Activated CD8-positive, alpha-beta T cell treated with anti-CD3 and anti-CD28 coated beads for 36 hours (primary cell): ENCODE measurements around the gene ZNF155. TPM values are rescaled to one million over a fixed set of nuclear protein-coding genes. Genes with fewer than 3 reads are reported as not detected.

Experiments
- ATAC-seq: fragments of 200-7000 bp; cut with Tn5 transposase; one replicate; pipeline ENCODE4 v1.10.0; 2021; ENCODE audit warnings: mild to moderate bottlenecking, moderate library complexity
- CTCF ChIA-PET: fragments of 350-600 bp; sonication (Branson Sonifier 250); formaldehyde crosslinking; loops from one replicate; lab custom pipeline; 2021; ENCODE audit warnings: antibody characterized with exemption; lab: Charles Lee
- POLR2A ChIA-PET: fragments of 350-600 bp; sonication (Branson Sonifier 250); formaldehyde crosslinking; loops from one replicate; lab custom pipeline; 2021; ENCODE audit warnings: antibody characterized with exemption; lab: Charles Lee
- DNase-seq: peaks from one replicate; pipeline ENCODE4 v3.0.0-alpha.2; 2020
- H3K27ac Mint-ChIP-seq: one replicate; pipeline ENCODE4 v1.8.0; 2021; ENCODE audit warnings: mild to moderate bottlenecking, mixed read lengths
- H3K27me3 Mint-ChIP-seq: one replicate; pipeline ENCODE4 v1.8.0; 2021; ENCODE audit warnings: mixed read lengths
- H3K36me3 Mint-ChIP-seq: one replicate; pipeline ENCODE4 v1.8.0; 2021; ENCODE audit warnings: low read depth, mixed read lengths
- H3K4me1 Mint-ChIP-seq: one replicate; pipeline ENCODE4 v1.8.0; 2021; ENCODE audit warnings: low read depth, mixed read lengths
- H3K4me3 Mint-ChIP-seq: one replicate; pipeline ENCODE4 v1.8.0; 2021; ENCODE audit warnings: mild to moderate bottlenecking, moderate library complexity, mixed read lengths
- H3K9me3 Mint-ChIP-seq: one replicate; pipeline ENCODE4 v1.8.0; 2021; ENCODE audit warnings: mixed read lengths
- intact Hi-C: fragments of 100-400 bp; cut with micrococcal nuclease; formaldehyde crosslinking; loops from one replicate; pipeline ENCODE4 v1.10.0; 2022
- total RNA-seq, 2 experiments: library from RNA; stranded (reverse); gene quantifications; one replicate each; pipeline ENCODE4 v1.2.3, GENCODE V29; 2021
- TF ChIP-seq, protein P1 (sequence below): fragments of 200-600 bp; IDR thresholded peaks from one replicate; pipeline ENCODE4 v1.8.0; 2022; ENCODE audit warnings: antibody characterized with exemption, mild to moderate bottlenecking

The ZNF155 gene
- total RNA-seq: 1 to 10 TPM; 2.6 to 2.9 TPM

DNA sequence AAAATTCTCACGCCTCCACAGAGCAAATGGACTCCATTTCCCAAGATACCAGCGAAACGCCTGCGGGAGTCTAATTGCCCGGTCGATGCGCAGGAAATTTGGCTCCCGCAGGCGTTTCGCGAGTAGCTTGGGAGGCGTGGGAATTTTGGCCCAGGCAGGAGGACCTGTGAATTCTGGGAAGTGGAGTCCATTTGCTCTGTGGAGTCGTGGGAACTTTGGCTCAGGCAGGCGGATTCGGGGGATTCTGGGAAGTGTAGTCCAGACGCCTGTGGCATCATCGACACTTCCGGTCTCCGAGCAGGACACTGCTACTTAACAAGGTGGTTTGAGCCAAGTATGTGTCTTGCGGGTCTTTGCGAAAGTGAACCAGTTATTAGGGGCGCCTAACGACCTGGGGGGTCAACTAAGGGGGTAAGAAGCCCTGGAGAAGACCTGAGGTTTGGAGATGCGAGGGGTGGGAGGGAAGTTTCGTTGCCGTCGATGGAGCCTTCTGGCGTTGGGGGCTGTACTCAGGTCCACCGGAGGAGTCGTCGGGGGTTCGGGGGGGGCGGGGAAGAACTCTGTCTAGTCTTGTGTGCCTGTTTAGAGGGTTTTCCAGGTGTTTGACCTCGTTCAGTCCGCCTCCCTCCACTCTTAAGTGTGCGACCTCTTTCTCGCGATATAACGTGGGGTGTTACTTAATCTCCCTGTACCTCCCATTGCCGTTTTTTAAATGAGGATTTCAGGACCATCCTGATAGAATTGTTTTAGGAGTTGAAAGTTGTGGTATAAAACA is at the start of gene ZNF155:
ZNF155 (plus strand) TSS at position 277 of the 775 bp plus-strand sequence. CDS start 4,356 bp downstream, outside the sequence.
- ATAC-seq: peak; percentile 90
- Mint-ChIP-seq H3K27me3 (no peaks in the 10 kb centered on the region), H3K27ac (peak within 1 kb of the TSS; percentile 95), H3K9me3 (peaks cover 6% of the 10 kb centered on the region), H3K36me3 (peaks cover 9% of the 10 kb centered on the region), H3K4me3 (peak within 1 kb of the TSS; percentile 88), H3K4me1 (peaks cover 7% of the 10 kb centered on the region)
- POLR2A ChIA-PET: no interaction called here
- DNase-seq: peak; percentile 69
- TF ChIP-seq, protein P1, sequence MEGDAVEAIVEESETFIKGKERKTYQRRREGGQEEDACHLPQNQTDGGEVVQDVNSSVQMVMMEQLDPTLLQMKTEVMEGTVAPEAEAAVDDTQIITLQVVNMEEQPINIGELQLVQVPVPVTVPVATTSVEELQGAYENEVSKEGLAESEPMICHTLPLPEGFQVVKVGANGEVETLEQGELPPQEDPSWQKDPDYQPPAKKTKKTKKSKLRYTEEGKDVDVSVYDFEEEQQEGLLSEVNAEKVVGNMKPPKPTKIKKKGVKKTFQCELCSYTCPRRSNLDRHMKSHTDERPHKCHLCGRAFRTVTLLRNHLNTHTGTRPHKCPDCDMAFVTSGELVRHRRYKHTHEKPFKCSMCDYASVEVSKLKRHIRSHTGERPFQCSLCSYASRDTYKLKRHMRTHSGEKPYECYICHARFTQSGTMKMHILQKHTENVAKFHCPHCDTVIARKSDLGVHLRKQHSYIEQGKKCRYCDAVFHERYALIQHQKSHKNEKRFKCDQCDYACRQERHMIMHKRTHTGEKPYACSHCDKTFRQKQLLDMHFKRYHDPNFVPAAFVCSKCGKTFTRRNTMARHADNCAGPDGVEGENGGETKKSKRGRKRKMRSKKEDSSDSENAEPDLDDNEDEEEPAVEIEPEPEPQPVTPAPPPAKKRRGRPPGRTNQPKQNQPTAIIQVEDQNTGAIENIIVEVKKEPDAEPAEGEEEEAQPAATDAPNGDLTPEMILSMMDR: no peak
- CTCF ChIA-PET: no interaction called here
- intact Hi-C loops: no loop called here

DNA sequence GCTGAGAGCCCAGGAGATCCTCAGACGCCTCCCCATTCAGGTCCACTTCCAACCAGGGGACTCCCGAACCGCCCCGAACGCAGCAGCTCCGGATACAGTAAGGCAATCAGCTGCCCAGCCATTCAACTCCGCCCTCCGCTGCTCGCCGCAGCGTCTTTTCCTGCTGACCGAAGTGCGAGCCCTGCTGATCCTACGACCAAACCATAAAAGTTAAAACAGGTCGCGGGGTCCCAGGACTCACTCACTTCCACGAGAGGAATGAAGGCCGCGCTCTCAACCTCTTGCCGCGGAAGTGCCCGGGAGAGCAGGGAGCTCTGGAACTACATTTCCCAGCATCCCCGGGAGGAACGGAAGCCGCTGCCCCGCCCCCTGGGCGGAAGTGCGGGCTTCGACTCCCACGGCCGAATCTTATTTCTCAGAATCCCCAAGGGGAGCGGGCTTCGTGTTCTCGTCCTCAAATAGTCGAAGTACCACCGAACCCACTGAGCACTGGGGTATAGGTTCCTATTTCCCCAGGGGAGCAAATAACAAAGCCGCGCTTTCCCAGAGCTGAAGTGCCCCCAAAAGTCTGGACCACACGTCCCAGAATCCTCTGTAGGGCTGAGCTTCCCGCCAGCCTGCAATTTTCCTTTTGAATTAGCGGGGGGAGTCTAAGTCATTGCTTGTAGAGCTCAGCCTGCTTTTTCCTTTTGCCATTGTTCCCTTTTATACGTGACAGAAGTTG is 48.8 kb upstream of the ZNF155 start, which contains the start of gene ZNF45:
ZNF45 (minus strand) TSS at position 298 of the 724 bp plus-strand sequence. CDS start 13,097 bp downstream, outside the sequence.
- peak; percentile 96 for ATAC-seq
- H3K9me3 Mint-ChIP-seq: peaks cover 2% of the 10 kb centered on the region
- ChIA-PET CTCF (interaction anchor here (0.8 to 1.9 kb wide), 4 partner anchors 11 to 17 kb away, joined by 4 to 6 read pairs (median 5); partner anchors contain the start of gene ZNF221), POLR2A (interaction anchor here (0.8 to 1.5 kb wide), 4 partner anchors 13 to 159 kb away, joined by 3 to 5 read pairs (median 5); partner anchors contain the start of genes ZNF221 and ZNF224)
- H3K4me3 Mint-ChIP-seq: peak within 1 kb of the TSS; percentile 94
- DNase-seq: peak; percentile 91
- no peaks in the 10 kb centered on the region for H3K27me3 Mint-ChIP-seq
- intact Hi-C loops: loop anchor here (10.0 kb wide), 1 partner anchor 70 kb away; the partner anchor contains the start of gene ZNF230
- peak within 1 kb of the TSS; percentile 93 for H3K27ac Mint-ChIP-seq
- TF ChIP-seq, protein P1: no peak
- H3K36me3 Mint-ChIP-seq: peaks cover 26% of the 10 kb centered on the region
- peaks cover 19% of the 10 kb centered on the region for H3K4me1 Mint-ChIP-seq

DNA sequence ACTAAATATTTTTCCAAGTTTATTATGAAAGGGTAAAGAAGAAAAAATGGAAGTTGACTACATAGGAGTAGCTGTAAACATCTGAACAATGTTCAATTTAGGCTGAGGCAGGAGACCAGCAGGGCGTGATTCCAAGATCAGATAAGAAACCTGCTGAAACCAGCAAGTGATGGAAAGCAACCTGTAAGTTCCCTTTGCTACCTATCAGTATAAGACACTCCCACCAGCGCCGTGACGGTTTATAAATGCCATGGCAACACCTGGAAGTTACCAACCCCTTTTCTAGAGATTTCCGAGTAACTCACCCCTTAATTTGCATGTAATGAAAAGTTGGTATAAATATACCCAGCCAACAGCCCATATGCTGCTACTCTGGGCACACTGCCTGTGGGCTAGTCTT is 47.8 kb upstream of the ZNF155 start:
- Mint-ChIP-seq H3K27ac (no peak overlapping the region), H3K36me3 (peaks cover 17% of the 10 kb centered on the region), H3K4me1 (peaks cover 16% of the 10 kb centered on the region), H3K27me3 (peaks cover under 1% of the 10 kb centered on the region), H3K9me3 (peaks cover 3% of the 10 kb centered on the region), H3K4me3 (peak overlapping the region; percentile 94)
- no peak for ATAC-seq
- ChIA-PET POLR2A (interaction anchor here (1.2 kb wide), 1 partner anchor 158 kb away, joined by 5 read pairs; the partner anchor contains the start of gene ZNF224), CTCF (interaction anchor here (1.9 kb wide), 1 partner anchor 16 kb away, joined by 6 read pairs; no protein-coding TSS in a partner anchor)
- DNase-seq: peak; percentile 3
- intact Hi-C loops: loop anchor here (10.0 kb wide), 1 partner anchor 69 kb away; the partner anchor contains the start of gene ZNF230
- TF ChIP-seq, protein P1: no peak

DNA sequence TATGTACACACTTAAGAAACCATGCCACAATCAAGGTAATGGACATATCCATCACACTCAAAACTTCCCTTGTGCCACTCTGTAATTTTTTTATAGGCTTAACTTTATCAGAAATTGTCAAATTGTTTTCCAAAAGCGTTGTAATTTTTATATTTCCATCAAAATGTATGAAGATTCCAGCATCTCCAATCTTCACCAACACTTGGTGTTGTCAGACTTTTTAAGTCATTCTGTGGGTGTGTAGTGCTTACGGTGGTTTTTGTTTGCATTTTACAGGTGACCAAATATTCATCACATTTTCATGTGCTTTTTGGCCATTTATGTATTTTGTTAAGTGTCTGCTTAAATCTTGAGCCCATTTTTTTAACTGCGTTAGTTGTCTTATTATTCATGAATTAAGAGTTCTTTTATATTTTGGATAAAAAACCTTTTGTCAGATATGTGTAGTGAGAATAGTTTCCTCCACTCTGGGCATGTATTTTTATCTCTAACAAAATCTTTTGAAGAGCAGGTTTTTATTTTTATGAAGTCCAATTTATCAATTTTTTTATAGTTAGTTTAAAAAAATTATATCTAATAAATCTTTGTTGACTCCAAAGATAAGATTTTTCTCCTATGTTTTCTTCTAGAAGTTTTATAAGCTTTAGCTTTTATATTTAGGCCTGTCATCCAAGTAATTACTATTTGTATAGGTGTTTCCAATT is 44.3 kb upstream of the ZNF155 start:
- Mint-ChIP-seq H3K36me3 (no peaks in the 10 kb centered on the region), H3K27ac (no peak overlapping the region), H3K9me3 (peaks cover 3% of the 10 kb centered on the region), H3K27me3 (peaks cover 4% of the 10 kb centered on the region), H3K4me1 (peaks cover 2% of the 10 kb centered on the region), H3K4me3 (no peak overlapping the region)
- CTCF ChIA-PET: interaction anchor here (1.6 kb wide), 1 partner anchor 9 kb away, joined by 3 read pairs; no protein-coding TSS in a partner anchor
- POLR2A ChIA-PET: no interaction called here
- TF ChIP-seq, protein P1: no peak
- no peak for DNase-seq
- intact Hi-C loops: loop anchor here (10.0 kb wide), 1 partner anchor 65 kb away; the partner anchor contains the start of gene ZNF230
- ATAC-seq: no peak
